Measurements from ENCODE around the gene XKR7. TPM values are rescaled to one million over a fixed set of nuclear protein-coding genes. Genes with fewer than 3 reads are reported as not detected.
"Not testable (repeated sequence)": the region's sequence is repeated elsewhere in the genome, so short reads cannot be mapped to it uniquely, and the experiment has no call there.

Gene XKR7
- total RNA-seq, 1 donor, result under 0.01 TPM

GRCh38 chr20:31920275-31920855 is 47.6 kb upstream of the XKR7 start:
- Histone ChIP-seq H4K20me1 (ENCODE audit: insufficient read depth, low read length) (no peaks in the 10 kb centered on the region), H3K27me3 (ENCODE audit: insufficient read depth, low read length) (peaks cover 12% of the 10 kb centered on the region), H3K79me2 (ENCODE audit: insufficient read depth, low read length) (no peaks in the 10 kb centered on the region), H3K4me1 (ENCODE audit: insufficient read depth, low read length) (no peaks in the 10 kb centered on the region), H3K4me2 (ENCODE audit: insufficient read depth, low read length) (no peak overlapping the region), H2AFZ (ENCODE audit: low read length) (no peak overlapping the region), H3K27ac (ENCODE audit: low read depth, low read length) (no peak overlapping the region), H3K36me3 (ENCODE audit: insufficient read depth, low read length) (no peaks in the 10 kb centered on the region), H3K4me3 (ENCODE audit: insufficient read depth, low read length) (no peak overlapping the region), H3K9me3 (ENCODE audit: low read depth, low read length) (no peaks in the 10 kb centered on the region)
- DNase-seq (ENCODE audit: insufficient read length, low spot score, missing footprints), result no peak
- TF ChIP-seq, protein P1, sequence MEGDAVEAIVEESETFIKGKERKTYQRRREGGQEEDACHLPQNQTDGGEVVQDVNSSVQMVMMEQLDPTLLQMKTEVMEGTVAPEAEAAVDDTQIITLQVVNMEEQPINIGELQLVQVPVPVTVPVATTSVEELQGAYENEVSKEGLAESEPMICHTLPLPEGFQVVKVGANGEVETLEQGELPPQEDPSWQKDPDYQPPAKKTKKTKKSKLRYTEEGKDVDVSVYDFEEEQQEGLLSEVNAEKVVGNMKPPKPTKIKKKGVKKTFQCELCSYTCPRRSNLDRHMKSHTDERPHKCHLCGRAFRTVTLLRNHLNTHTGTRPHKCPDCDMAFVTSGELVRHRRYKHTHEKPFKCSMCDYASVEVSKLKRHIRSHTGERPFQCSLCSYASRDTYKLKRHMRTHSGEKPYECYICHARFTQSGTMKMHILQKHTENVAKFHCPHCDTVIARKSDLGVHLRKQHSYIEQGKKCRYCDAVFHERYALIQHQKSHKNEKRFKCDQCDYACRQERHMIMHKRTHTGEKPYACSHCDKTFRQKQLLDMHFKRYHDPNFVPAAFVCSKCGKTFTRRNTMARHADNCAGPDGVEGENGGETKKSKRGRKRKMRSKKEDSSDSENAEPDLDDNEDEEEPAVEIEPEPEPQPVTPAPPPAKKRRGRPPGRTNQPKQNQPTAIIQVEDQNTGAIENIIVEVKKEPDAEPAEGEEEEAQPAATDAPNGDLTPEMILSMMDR (IDR thresholded peaks at IDR 0.05; ENCODE audit: extremely low read depth, low read depth, low read length), result no peak

DNA sequence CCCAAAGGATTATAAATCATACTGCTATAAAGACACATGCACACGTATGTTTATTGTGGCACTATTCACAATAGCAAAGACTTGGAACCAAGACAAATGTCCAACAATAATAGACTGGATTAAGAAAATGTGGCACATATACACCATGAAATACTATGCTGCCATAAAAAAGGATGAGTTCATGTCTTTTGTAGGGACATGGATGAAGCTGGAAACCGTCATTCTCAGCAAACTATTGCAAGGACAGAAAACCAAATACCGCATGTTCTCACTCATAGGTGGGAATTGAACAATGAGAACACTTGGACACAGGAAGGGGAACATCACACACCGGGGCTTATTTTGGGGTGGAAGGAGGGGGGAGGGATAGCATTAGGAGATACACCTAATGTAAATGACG is 46.5 kb upstream of the XKR7 start:
- not testable (repeated sequence) for H3K79me2 ChIP-seq (ENCODE audit: insufficient read depth, low read length); H3K4me1 ChIP-seq (ENCODE audit: insufficient read depth, low read length); H3K36me3 ChIP-seq (ENCODE audit: insufficient read depth, low read length); H3K4me3 ChIP-seq (ENCODE audit: insufficient read depth, low read length); DNase-seq (ENCODE audit: insufficient read length, low spot score, missing footprints); H3K4me2 ChIP-seq (ENCODE audit: insufficient read depth, low read length); H2AFZ ChIP-seq (ENCODE audit: low read length); H3K27ac ChIP-seq (ENCODE audit: low read depth, low read length); H3K9me3 ChIP-seq (ENCODE audit: low read depth, low read length); H4K20me1 ChIP-seq (ENCODE audit: insufficient read depth, low read length)
- peaks cover 12% of the 10 kb centered on the region for H3K27me3 ChIP-seq (ENCODE audit: insufficient read depth, low read length)

DNA sequence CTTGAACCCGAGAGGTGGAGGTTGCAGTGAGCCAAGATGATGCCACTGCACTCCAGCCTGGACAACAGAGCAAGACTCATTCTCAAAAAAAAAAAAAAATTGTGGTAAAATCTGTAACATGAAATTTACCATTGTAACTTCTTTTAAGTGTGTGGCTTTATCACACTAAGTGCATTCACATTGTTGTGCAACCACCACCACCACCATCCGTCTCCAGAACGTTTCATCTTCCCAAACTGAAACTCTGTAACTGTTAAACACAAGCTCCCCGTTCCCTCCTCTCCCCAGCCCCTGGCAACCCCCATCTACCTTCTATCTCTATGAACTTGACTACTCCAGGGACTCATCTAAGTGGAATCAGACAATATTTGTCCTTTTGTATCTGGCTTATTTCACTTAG is 45.8 kb upstream of the XKR7 start:
- Histone ChIP-seq H3K4me3 (ENCODE audit: insufficient read depth, low read length) (no peak overlapping the region), H2AFZ (ENCODE audit: low read length) (no peak overlapping the region), H3K27ac (ENCODE audit: low read depth, low read length) (no peak overlapping the region), H3K27me3 (ENCODE audit: insufficient read depth, low read length) (peaks cover 7% of the 10 kb centered on the region), H3K4me1 (ENCODE audit: insufficient read depth, low read length) (no peaks in the 10 kb centered on the region), H3K4me2 (ENCODE audit: insufficient read depth, low read length) (no peak overlapping the region), H3K79me2 (ENCODE audit: insufficient read depth, low read length) (no peaks in the 10 kb centered on the region), H3K9me3 (ENCODE audit: low read depth, low read length) (no peaks in the 10 kb centered on the region), H3K36me3 (ENCODE audit: insufficient read depth, low read length) (no peaks in the 10 kb centered on the region), H4K20me1 (ENCODE audit: insufficient read depth, low read length) (no peaks in the 10 kb centered on the region)
- DNase-seq (ENCODE audit: insufficient read length, low spot score, missing footprints), result no peak
- TF ChIP-seq, protein P1 (IDR thresholded peaks at IDR 0.05; ENCODE audit: extremely low read depth, low read depth, low read length), result no peak

DNA sequence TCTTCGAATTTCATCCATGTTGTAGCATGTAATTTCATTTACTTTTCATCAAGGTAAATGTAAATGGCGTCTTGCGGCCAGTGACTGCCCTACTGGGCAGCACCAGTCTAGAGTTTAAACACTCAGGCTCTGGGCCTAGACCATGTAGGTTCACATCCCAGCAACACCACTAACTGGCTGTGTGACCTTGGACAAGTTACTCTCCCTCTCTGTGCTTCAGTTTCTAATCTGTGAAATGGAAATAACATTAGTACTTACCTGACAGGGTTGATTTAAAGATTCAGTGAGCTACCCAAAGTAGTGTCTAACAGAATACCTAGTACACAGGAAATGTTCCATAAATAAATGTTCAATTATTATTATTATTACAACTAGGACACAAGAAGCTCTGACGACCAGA is 45.4 kb upstream of the XKR7 start:
- H4K20me1 ChIP-seq (ENCODE audit: insufficient read depth, low read length), result no peaks in the 10 kb centered on the region
- no peaks in the 10 kb centered on the region for H3K36me3 ChIP-seq (ENCODE audit: insufficient read depth, low read length)
- H3K27me3 ChIP-seq (ENCODE audit: insufficient read depth, low read length), result peaks cover 5% of the 10 kb centered on the region
- H3K79me2 ChIP-seq (ENCODE audit: insufficient read depth, low read length), result no peaks in the 10 kb centered on the region
- H3K4me3 ChIP-seq (ENCODE audit: insufficient read depth, low read length), result no peak overlapping the region
- H3K9me3 ChIP-seq (ENCODE audit: low read depth, low read length), result no peaks in the 10 kb centered on the region
- DNase-seq (ENCODE audit: insufficient read length, low spot score, missing footprints), result no peak
- H3K27ac ChIP-seq (ENCODE audit: low read depth, low read length), result no peak overlapping the region
- no peak overlapping the region for H3K4me2 ChIP-seq (ENCODE audit: insufficient read depth, low read length)
- no peaks in the 10 kb centered on the region for H3K4me1 ChIP-seq (ENCODE audit: insufficient read depth, low read length)
- TF ChIP-seq, protein P1 (IDR thresholded peaks at IDR 0.05; ENCODE audit: extremely low read depth, low read depth, low read length), result no peak
- no peak overlapping the region for H2AFZ ChIP-seq (ENCODE audit: low read length)

Data from osteoblast (primary cell).